SIG-M5 treated with dmso at 0.1 percent for 504 hours (cell line): Measurements from ENCODE around the gene COL4A1.

ENCODE experiments used
- DNase-seq: peaks from one replicate; lab custom pipeline; 2025; ENCODE audit not compliant: unreplicated experiment; lab: John Stamatoyannopoulos, UW

COL4A1 gene

GRCh38 chr13:110341445-110342244 lies 34.7 kb upstream of the COL4A1 start:
- DNase-seq = peak; percentile 35

GRCh38 chr13:110340812-110341444 lies 34.0 kb upstream of the COL4A1 start:
- DNase-seq = no peak

- no peak for DNase-seq
Measured at GRCh38 chr13:110339975-110340550, 33.1 kb upstream of the COL4A1 start.

- no peak for DNase-seq
Measured at GRCh38 chr13:110339263-110339662, 32.3 kb upstream of the COL4A1 start.

GRCh38 chr13:110338441-110339101 lies 31.6 kb upstream of the COL4A1 start:
- no peak for DNase-seq

- DNase-seq = no peak
Measured at GRCh38 chr13:110337247-110337646, 30.3 kb upstream of the COL4A1 start.

GRCh38 chr13:110336681-110337080 lies 29.7 kb upstream of the COL4A1 start:
- DNase-seq = no peak

- no peak for DNase-seq
Measured at GRCh38 chr13:110336108-110336507, 29.2 kb upstream of the COL4A1 start.

- DNase-seq = no peak
Measured at GRCh38 chr13:110334841-110335490, 28.0 kb upstream of the COL4A1 start.

GRCh38 chr13:110334256-110334655 lies 27.3 kb upstream of the COL4A1 start:
- DNase-seq = no peak

- DNase-seq = no peak
Measured at GRCh38 chr13:110333837-110334236, 26.9 kb upstream of the COL4A1 start.

- no peak for DNase-seq
Measured at GRCh38 chr13:110332750-110333149, 25.8 kb upstream of the COL4A1 start.

- DNase-seq = no peak
Measured at GRCh38 chr13:110331362-110331761, 24.4 kb upstream of the COL4A1 start.

- DNase-seq = no peak
Measured at GRCh38 chr13:110330491-110331011, 23.6 kb upstream of the COL4A1 start.

- DNase-seq = no peak
Measured at GRCh38 chr13:110329798-110330461, 23.0 kb upstream of the COL4A1 start.

- DNase-seq = no peak
Measured at GRCh38 chr13:110329258-110329657, 22.3 kb upstream of the COL4A1 start.

- DNase-seq = no peak
Measured at GRCh38 chr13:110328573-110328972, 21.6 kb upstream of the COL4A1 start.

GRCh38 chr13:110327051-110327721 lies 20.2 kb upstream of the COL4A1 start:
- no peak for DNase-seq

GRCh38 chr13:110326263-110326904 lies 19.4 kb upstream of the COL4A1 start:
- no peak for DNase-seq
